Measurements from ENCODE around the gene PIH1D1. TPM values are rescaled to one million over a fixed set of nuclear protein-coding genes. Genes with fewer than 3 reads are reported as not detected.

Gene PIH1D1
- total and polyA plus RNA-seq, 2 of the 13 experiments (the other 11 are each of a cell fraction or from before 2014, with no cell fraction given): 110 to 137 TPM

DNA sequence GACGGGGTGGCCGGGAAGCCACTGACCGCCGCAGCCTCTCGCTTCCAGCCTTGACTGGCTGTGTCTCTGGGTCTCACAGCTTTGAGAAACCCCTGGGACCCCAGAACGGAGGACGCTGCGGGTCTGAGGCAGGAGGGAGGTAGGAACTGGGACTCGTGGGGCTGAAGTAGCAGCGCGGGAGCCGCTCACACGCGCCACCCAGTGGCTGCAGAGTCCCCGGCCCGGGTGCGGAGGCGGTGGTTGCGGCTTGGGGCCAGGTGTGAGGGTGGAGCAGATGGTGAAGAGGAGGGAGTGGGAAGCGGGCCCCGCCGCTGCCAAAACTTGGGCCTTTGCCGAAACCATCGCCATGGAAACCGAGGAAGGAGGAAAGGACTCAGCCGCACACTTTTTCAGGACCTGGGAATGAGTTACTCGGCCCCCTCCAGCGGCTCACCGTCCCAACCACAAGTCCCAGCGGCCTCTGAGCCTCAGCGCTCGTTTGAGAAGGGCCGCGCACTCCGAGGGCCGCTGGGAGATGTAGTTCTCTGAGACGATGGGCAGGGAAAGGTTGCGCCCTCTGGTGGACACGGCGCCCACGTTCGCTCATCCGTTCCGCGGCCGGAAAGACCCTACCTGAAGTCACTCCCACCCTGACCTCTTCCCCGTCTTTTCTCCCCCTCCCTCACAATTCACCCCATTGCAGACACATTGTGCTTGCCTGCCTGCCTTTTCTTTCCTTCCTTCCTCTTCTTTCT lies 8.1 kb downstream of the PIH1D1 start (continued):
- TF ChIP-seq, protein P1, sequence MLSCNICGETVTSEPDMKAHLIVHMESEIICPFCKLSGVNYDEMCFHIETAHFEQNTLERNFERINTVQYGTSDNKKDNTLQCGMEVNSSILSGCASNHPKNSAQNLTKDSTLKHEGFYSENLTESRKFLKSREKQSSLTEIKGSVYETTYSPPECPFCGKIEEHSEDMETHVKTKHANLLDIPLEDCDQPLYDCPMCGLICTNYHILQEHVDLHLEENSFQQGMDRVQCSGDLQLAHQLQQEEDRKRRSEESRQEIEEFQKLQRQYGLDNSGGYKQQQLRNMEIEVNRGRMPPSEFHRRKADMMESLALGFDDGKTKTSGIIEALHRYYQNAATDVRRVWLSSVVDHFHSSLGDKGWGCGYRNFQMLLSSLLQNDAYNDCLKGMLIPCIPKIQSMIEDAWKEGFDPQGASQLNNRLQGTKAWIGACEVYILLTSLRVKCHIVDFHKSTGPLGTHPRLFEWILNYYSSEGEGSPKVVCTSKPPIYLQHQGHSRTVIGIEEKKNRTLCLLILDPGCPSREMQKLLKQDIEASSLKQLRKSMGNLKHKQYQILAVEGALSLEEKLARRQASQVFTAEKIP (CRISPR knock-in tag; IDR thresholded peaks at IDR 0.05; ENCODE audit: borderline replicate concordance): no peak
- TF ChIP-seq ARNT (IDR thresholded peaks at IDR 0.05) (no peak), ZNF646 (CRISPR knock-in tag; IDR thresholded peaks at IDR 0.05) (no peak), ZBTB10 (CRISPR knock-in tag; IDR thresholded peaks at IDR 0.05; ENCODE audit: borderline replicate concordance) (no peak), ZNF318 (CRISPR knock-in tag; IDR thresholded peaks at IDR 0.05) (peak; percentile 89), HINFP (CRISPR knock-in tag; IDR thresholded peaks at IDR 0.05; ENCODE audit: low read depth) (peak; percentile 51; the same call in 1 of the 2 replicates)
